ENCODE data around the gene KTI12.
"Not testable (repeated sequence)": the region's sequence is repeated elsewhere in the genome, so short reads cannot be mapped to it uniquely, and the experiment has no call there.

KTI12 gene

DNA sequence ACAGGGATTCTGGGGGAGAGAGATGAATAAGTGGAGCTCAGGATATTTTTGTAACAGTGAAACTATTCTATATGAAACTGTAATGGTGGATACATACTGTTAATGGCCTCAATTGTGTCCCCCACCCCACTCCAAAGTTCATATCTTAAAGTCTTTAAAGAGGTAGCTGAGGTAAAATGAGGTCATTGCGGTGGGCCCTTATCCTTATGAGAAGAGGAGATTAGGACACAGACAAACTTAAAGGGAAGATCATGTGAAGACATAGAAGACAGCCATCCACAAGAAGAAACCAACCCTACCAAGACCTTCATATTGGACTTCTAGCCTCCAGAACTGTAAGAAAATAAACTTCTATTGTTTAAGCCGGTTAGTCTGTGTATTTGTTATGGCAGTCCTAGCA, 11.6 kb upstream of the KTI12 start:
- no peak overlapping the region for H3K27ac ChIP-seq
- no peak for DNase-seq (ENCODE audit: low read depth, low spot score)

DNA sequence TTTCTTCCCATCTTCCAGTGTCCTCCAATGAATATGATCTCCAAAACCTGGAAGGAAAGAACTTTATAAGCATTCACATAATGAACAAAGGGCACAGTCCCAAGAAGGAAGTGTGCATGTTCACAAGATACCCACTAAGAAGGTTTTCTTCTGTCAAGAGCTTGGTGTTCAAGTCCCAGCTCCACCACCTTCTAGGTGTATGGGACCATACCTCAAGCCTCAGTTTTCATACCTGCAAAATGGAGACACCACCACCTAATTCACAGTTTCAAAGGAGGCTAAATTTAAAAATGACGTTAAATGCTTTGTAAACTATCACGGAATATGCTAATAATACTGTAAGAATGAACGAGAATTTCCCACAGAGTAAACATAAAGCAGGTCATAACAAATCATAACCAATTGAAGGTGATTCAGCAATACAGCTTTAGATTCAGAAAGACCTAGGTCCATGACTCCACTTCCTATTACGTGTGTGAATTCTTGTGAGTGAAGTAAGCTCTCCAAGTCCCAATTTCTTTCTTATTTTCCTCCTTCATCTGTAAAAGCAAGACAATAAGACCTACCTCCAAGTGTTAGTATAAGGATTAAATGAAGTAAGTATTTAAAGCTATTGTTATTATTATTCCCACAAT, 8.1 kb upstream of the KTI12 start:
- peak overlapping the region; percentile 85 for H3K27ac ChIP-seq
- no peak for DNase-seq (ENCODE audit: low read depth, low spot score)

- DNase-seq (ENCODE audit: low read depth, low spot score) = no peak
Measured at GRCh38 chr1:52037909-52038308, 4.3 kb upstream of the KTI12 start.

DNA sequence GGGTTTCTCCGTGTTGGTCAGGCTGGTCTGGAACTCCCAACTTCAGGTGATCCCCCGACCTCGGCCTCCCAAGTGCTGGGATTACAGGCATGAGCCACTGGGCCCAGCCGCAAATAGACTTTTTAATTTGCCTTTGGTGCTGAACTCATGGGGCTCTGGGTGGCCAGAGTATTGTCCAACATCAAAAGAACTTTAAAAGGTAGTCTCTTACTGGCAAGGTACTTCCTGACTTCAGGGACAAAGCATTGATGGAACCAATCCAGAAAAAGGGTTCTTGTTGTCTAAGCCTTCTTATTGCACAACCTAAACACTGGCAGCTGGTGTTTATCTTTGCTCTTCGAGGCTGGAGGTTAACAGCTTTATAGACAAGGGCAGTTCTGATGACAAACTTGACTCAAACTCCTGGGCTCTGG, 3.8 kb upstream of the KTI12 start:
- no peak overlapping the region for H3K27ac ChIP-seq
- no peak for DNase-seq (ENCODE audit: low read depth, low spot score)

More at GRCh38 chr1:52037909-52038308, 4.3 kb upstream of the KTI12 start:
- H3K27ac ChIP-seq = no peak overlapping the region

DNA sequence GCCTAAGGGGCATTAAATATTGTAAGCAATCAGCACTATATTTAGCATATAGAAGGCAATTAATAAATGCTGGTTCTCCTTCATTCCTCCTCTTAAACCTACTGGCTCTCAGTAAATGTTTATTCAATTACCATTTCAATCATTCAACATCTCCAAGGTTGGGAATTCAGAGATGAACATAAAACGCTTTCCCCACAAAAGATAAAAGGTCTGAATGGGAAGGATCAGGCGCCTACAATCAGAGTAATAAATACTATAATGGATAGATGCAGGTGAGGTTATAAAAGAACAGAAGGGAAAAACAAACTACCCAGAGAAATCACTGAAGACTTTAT, 407 bp upstream of the KTI12 start:
- no peak for DNase-seq (ENCODE audit: low read depth, low spot score)
- peak overlapping the region; percentile 71 for H3K27ac ChIP-seq

- H3K27ac ChIP-seq = peak overlapping the region; percentile 71
- DNase-seq (ENCODE audit: low read depth, low spot score) = no peak
Measured at GRCh38 chr1:52032785-52033131, 852 bp downstream of the KTI12 start.

DNA sequence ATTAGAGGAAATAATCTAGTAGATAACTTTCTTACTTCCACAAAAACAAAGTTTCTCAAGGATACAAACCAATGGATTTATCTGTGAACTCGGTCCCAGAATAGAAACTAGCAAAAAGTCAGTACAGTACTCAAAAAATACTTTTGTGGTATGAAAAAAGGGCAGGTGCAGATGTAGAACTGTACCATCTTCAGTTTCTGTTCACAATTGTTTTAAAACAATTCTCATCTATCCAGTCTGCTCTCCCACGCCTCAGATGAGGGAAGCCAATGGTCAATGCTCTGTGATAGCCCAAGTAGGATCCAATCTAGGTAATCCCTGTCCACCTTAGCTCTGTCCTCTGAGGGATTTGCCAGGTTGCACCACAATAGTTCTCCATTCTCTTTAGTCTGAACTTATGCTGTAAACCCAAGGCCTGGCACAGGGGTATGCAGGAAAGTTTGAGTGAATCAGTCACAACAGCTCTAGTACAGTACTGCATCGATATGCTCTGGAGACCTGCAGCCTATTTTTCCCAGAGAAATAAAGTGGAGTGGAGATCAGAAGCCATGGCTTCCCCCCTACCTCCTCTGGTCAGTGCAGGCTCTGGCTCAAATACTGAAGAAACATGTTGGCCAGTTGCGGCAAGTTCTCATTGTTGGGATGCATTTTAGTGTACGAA, 1.4 kb downstream of the KTI12 start:
- no peak for DNase-seq (ENCODE audit: low read depth, low spot score)
- H3K27ac ChIP-seq = peak overlapping the region; percentile 71

DNA sequence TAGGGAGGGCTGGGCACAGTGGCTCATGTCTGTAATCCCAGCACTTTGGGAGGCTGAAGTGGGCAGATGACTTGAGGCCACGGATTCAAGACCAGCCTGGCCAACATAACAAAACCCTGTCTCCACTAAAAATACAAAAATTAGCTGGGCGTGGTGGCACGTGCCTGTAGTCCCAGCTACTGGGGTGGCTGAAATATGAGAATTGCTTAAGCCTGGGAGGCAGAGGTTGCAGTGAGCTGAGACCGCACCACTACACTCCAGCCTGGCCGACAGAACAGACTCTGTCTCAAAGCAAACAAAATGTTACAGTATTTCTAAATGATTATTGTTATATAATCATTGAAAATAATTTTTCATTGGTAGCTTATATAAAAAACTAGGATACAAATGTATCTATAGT, 4.8 kb downstream of the KTI12 start:
- H3K27ac ChIP-seq; DNase-seq (ENCODE audit: low read depth, low spot score): not testable (repeated sequence)

GRCh38 chr1:52028328-52028727, 5.3 kb downstream of the KTI12 start:
- no peak for DNase-seq (ENCODE audit: low read depth, low spot score)

DNA sequence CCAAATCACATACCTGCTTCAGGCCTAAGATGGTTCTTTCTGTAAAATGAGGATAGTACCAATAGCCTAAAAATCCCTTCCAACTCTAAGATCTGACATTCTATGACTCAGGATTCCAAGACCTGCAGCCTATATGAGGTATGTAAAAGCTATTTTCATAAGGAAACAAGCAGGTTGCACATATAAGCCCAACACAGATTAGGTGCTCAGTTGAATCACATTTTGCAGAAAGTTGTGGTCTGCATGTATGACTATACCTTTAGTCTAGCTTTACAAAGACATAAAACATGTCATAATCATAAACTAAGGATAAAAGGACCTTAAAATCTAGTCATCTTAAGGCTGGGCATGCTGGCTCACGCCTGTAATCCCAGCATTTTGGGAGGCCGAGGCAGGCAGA, 7.3 kb downstream of the KTI12 start:
- no peak overlapping the region for H3K27ac ChIP-seq
- DNase-seq (ENCODE audit: low read depth, low spot score) = no peak

More at GRCh38 chr1:52028328-52028727, 5.3 kb downstream of the KTI12 start:
- H3K27ac ChIP-seq = no peak overlapping the region

DNA sequence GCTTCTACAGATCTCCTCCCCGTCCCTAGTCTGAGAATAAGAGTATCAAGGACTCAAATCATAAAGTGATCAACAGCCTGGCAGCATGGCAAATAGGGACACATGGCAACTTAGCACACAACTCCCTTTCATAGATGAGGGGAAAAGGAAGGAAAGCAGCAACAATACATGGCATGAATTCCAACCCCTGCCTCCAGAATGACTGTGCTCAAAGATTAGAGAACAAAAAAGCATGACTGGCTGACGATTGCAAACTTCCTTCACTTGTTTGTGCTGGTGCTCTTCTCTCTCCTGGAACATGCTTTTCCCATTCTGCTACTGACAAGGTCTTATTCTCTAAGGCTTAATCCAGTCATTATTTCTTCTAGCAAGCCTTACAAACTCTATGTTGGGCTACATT, 11.5 kb downstream of the KTI12 start:
- DNase-seq (ENCODE audit: low read depth, low spot score) = no peak

GRCh38 chr1:52008071-52008809, 25.4 kb downstream of the KTI12 start:
- DNase-seq (ENCODE audit: low read depth, low spot score) = no peak
- no peak overlapping the region for H3K27ac ChIP-seq

More for the DNA sequence above, 11.5 kb downstream of the KTI12 start:
- no peak overlapping the region for H3K27ac ChIP-seq

DNA sequence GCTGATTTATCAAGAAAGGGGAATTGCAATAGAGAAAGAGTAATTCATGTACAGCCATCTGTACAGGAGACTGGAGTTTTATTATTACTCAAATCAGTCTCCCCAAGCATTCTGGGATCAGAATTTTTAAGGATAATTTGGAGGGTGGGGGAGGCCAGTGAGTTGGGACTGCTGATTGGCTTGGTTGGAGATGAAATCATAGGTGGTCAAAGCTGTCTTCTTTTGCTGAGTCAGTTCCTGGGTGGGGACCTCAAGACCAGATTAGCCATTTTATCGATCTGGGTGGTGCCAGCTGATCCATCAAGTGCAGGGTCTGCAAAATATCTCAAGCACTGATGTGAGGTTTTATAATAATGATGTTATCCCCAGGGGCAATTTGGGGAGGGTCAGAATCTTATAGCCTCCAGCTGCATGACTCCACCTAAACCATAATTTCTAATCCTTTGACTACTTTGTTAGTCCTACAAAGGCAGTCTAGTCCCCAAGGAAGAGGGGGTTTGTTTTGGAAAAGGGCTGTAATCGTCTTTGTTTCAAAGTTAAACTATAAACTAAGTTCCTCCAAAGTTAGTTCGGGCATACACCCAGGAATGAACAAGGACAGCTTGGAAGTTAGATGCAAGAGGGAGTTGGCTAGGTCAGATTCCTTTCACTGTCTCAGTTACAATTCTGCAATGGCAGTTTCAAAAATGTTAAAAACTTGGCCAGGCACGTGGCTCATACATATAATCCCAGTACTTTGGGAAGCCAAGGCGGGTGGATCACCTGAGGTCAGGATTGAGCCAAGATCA, 26.2 kb downstream of the KTI12 start:
- no peak overlapping the region for H3K27ac ChIP-seq
- no peak for DNase-seq (ENCODE audit: low read depth, low spot score)

DNA sequence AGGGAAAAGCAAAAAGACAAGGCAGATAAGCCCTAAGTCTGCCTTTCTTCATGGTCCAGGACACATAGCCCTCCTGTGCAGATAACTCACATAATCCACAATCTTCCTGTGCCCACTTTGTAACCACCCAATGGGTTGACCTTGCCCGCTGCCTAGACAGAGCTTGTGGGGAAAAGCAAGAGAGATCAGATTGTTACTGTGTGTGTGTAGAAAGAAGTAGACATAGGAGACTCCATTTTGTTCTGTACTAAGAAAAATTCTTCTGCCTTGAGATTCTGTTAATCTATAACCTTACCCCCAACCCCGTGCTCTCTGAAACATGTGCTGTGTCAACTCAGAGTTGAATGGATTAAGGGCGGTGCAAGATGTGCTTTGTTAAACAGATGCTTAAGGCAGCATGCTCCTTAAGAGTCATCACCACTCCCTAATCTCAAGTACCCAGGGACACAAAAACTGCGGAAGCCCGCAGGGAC, 27.5 kb downstream of the KTI12 start:
- peak overlapping the region; percentile 29 for H3K27ac ChIP-seq
- DNase-seq (ENCODE audit: low read depth, low spot score) = not testable (repeated sequence)

DNA sequence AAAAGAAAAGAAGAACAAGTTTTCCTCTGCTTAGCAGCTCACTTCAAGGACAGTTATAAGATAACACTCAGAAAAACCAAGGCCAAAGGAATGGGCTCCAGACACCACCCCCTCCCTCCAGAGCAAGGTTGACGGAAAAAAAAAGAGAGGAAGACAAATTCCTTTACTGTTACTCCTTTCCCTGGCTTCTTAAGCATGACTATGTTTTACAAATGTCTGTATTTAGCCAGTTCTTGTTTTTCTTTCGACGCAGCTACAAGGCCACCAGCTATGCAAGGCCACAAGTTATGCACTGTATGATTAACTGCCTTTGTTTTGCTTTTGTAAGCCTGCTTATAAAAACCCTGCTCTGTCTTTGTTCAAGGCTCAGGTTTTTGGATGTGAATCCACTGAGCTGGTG, 28.1 kb downstream of the KTI12 start:
- not testable (repeated sequence) for DNase-seq (ENCODE audit: low read depth, low spot score)
- peak overlapping the region; percentile 29 for H3K27ac ChIP-seq

DNA sequence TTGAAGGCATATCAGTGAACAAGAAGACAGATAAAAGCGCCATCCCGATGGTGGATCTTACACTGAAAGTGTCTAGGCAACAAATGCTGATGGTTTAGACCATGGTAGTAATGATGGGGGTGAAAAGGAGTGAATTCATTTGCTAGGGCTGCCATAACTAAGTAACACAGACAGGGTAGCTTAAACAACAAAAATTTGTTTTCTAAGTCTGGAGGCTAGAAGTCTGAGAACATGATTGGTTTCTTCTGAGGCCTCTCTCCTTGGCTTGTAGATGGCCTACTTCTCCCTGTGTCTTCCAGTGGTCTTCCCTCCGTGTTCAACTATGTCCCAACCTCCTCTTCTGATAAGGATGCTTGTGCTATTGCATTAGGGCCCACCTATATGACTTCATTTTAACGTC, 29.7 kb downstream of the KTI12 start:
- no peak overlapping the region for H3K27ac ChIP-seq
- no peak for DNase-seq (ENCODE audit: low read depth, low spot score)

GRCh38 chr1:52002038-52002917, 31.3 kb downstream of the KTI12 start:
- peak; percentile 57 for DNase-seq (ENCODE audit: low read depth, low spot score)
- no peak overlapping the region for H3K27ac ChIP-seq

DNA sequence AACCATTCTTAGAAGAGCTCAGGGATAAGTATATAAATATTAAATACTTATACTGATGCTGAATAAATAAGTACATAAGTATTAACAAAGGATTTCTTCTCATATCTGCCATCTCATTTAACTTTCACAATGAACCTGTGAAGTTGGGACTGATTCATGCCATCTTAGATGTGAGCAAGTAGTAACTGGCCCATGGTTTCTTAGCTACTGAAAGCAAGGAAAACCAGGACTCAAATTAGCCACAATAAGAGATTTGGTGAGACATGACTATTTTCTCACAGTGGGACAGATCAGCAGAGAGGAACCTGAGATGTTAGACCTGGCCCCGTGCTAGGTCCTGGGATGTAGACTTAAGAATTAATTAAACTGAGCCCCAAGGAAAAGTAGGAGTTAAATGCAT, 34.9 kb downstream of the KTI12 start:
- peak overlapping the region; percentile 19 for H3K27ac ChIP-seq
- peak; percentile 29 for DNase-seq (ENCODE audit: low read depth, low spot score)

DNA sequence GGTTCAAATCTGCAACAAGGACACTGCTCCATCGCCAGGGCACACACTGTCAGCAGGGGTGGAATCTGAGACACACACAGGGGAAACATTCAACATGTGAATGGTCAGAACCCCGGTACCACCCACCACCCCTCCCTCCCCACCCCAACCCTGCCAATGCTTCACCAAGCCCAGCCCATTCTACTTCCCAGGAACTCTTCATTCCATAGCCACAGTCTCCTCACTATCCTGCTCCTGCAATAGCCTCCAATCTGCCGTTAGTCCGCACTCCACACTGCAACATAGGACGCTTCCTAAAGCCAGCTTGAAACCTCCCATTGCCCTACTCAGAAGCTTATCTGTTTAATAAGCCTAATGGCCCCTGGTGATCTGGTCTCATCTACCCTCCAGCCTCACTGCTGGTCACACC, 35.6 kb downstream of the KTI12 start:
- no peak for DNase-seq (ENCODE audit: low read depth, low spot score)
- no peak overlapping the region for H3K27ac ChIP-seq

Data from epithelial cell of prostate (primary cell).